Glutamatergic neuron (in vitro differentiated cells): ENCODE data around the gene DDX56. TPM values are rescaled to one million over a fixed set of nuclear protein-coding genes. Genes with fewer than 3 reads are reported as not detected.
A peak's percentile ranks its signal among the peaks of the same experiment; 100 is the strongest.

Source experiments
- DNase-seq: peaks from one replicate; pipeline ENCODE4 v3.0.0; 2022
- H3K27ac Mint-ChIP-seq: one replicate; pipeline ENCODE4 v1.8.0; 2020; ENCODE audit warnings: mild to moderate bottlenecking, mixed read lengths, inconsistent platforms; ENCODE audit not compliant: unreplicated experiment
- H3K27me3 Mint-ChIP-seq: one replicate; pipeline ENCODE4 v1.8.0; 2020; ENCODE audit warnings: mild to moderate bottlenecking, moderate library complexity, mixed read lengths, inconsistent platforms; ENCODE audit not compliant: unreplicated experiment
- H3K36me3 Mint-ChIP-seq: one replicate; pipeline ENCODE4 v1.8.0; 2020; ENCODE audit warnings: mild to moderate bottlenecking, mixed read lengths, inconsistent platforms; ENCODE audit not compliant: unreplicated experiment
- H3K4me1 Mint-ChIP-seq: one replicate; pipeline ENCODE4 v1.8.0; 2020; ENCODE audit warnings: mild to moderate bottlenecking, low read depth, mixed read lengths, inconsistent platforms; ENCODE audit not compliant: unreplicated experiment
- H3K4me3 Mint-ChIP-seq: one replicate; pipeline ENCODE4 v1.8.0; 2020; ENCODE audit warnings: mild to moderate bottlenecking, mixed read lengths, inconsistent platforms; ENCODE audit not compliant: unreplicated experiment
- H3K9me3 Mint-ChIP-seq: one replicate; pipeline ENCODE4 v1.8.0; 2020; ENCODE audit warnings: mild to moderate bottlenecking, moderate library complexity, mixed read lengths, inconsistent platforms; ENCODE audit not compliant: unreplicated experiment
- total RNA-seq: library from RNA; stranded (reverse); fragmentation: NEBNext Ultra II Directional; extraction: Animal tissue kit (Norgen Biotek cat#: 25700); gene quantifications from one replicate; pipeline ENCODE4 v1.2.1, GENCODE V29; 2021; ENCODE audit not compliant: unreplicated experiment
- TF ChIP-seq, protein P1 (sequence below): fragments of 200-600 bp; sonication (generic); IDR thresholded peaks from one replicate; pipeline ENCODE4 v1.5.0; 2021; ENCODE audit not compliant: partially characterized antibody, unreplicated experiment

Gene DDX56
- total RNA-seq, 1 donor from 2014 or later = 84.3 TPM

DNA sequence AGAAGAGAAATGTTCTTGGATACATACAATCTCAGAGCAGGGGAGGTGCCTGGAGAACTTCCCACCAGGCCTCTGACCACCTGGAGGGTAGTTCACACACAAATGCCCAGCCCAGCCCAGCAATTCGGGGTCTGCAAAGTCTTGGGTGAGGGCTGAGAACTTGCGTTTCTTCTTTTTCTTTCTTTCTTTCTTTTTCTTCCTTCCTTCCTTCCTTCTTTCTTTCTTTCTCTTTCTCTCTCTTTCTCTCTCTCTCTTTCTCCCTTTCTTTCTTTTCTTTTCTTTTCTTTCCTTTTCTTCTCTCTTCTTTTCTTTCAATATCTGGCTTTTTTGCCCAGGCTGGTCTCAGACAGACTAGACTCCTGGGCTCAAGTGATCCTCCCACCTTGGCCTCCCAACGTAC, 54.9 kb downstream of the DDX56 start:
- peaks cover 12% of the 10 kb centered on the region for H3K27me3 Mint-ChIP-seq
- H3K9me3 Mint-ChIP-seq = peaks cover 11% of the 10 kb centered on the region
- peaks cover 4% of the 10 kb centered on the region for H3K36me3 Mint-ChIP-seq
- peak overlapping the region; percentile 93 for H3K27ac Mint-ChIP-seq
- TF ChIP-seq, protein P1, sequence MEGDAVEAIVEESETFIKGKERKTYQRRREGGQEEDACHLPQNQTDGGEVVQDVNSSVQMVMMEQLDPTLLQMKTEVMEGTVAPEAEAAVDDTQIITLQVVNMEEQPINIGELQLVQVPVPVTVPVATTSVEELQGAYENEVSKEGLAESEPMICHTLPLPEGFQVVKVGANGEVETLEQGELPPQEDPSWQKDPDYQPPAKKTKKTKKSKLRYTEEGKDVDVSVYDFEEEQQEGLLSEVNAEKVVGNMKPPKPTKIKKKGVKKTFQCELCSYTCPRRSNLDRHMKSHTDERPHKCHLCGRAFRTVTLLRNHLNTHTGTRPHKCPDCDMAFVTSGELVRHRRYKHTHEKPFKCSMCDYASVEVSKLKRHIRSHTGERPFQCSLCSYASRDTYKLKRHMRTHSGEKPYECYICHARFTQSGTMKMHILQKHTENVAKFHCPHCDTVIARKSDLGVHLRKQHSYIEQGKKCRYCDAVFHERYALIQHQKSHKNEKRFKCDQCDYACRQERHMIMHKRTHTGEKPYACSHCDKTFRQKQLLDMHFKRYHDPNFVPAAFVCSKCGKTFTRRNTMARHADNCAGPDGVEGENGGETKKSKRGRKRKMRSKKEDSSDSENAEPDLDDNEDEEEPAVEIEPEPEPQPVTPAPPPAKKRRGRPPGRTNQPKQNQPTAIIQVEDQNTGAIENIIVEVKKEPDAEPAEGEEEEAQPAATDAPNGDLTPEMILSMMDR = no peak
- no peak for DNase-seq
- H3K4me3 Mint-ChIP-seq = peak overlapping the region; percentile 36
- peaks cover 11% of the 10 kb centered on the region for H3K4me1 Mint-ChIP-seq

DNA sequence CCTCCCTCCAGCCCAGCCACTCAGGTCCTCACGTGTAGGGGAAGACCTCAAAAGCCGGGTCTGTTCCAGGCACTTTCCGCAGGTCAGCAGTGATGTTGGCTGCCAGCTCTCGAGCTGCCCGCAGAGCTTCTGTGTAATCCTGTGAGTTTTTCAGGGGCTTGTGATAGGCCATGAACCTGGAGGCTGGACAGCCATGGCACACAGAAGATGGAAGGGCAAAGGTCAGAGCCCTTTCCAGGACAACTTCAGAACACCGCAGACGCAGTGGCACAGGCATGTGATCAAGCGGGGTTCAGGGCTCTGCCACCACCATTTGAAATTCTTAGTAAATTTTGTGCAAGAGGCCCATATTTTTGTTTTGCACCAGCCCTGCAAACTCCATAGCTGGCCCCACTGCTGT, 56.5 kb downstream of the DDX56 start:
- DNase-seq = no peak
- no peak overlapping the region for H3K4me3 Mint-ChIP-seq
- peaks cover 11% of the 10 kb centered on the region for H3K4me1 Mint-ChIP-seq
- no peak overlapping the region for H3K27ac Mint-ChIP-seq
- peaks cover 4% of the 10 kb centered on the region for H3K36me3 Mint-ChIP-seq
- peaks cover 12% of the 10 kb centered on the region for H3K9me3 Mint-ChIP-seq
- H3K27me3 Mint-ChIP-seq = peaks cover 14% of the 10 kb centered on the region
- TF ChIP-seq, protein P1 = no peak

Other genes starting within 250 kb of the DDX56 start
- gene CAMK2B, start 248.3 kb downstream of the DDX56 start, total RNA-seq = 55.1 TPM
- gene NUDCD3, start 83.2 kb downstream of the DDX56 start, total RNA-seq = 151 TPM
- not detected for gene NPC1L1, start 32.6 kb downstream of the DDX56 start, total RNA-seq
- gene TMED4, start 8.3 kb upstream of the DDX56 start, total RNA-seq = 90.7 TPM
- gene OGDH, start 32.7 kb upstream of the DDX56 start, total RNA-seq = 102 TPM
- gene ZMIZ2, start 174.9 kb upstream of the DDX56 start, total RNA-seq = 291 TPM
- gene PPIA, start 222.8 kb upstream of the DDX56 start, total RNA-seq = 1,460 TPM